Measurements from ENCODE around the gene RAB1B.

GRCh38 chr11:66290330-66290621, 21.8 kb downstream of the RAB1B start:
- TF ChIP-seq CTCF (IDR thresholded peaks at IDR 0.05; ENCODE audit: low read depth, low read length, poor library complexity, severe bottlenecking) (no peak), EZH2phosphoT487 (IDR thresholded peaks at IDR 0.05; ENCODE audit: borderline replicate concordance, low read length) (no peak)

All from DOHH2 (cell line).